CD4-positive, alpha-beta T cell (primary cell): ENCODE measurements around the gene USP14. TPM values are rescaled to one million over a fixed set of nuclear protein-coding genes. Genes with fewer than 3 reads are reported as not detected.

Experiments
- ATAC-seq: fragments of 200-7000 bp; cut with Tn5 transposase; one replicate; pipeline ENCODE4 v1.10.0; 2022; ENCODE audit warnings: mild to moderate bottlenecking; ENCODE audit not compliant: poor library complexity
- CTCF ChIA-PET: fragments of 350-600 bp; sonication (Branson Sonifier 250); formaldehyde crosslinking; loops from one replicate; lab custom pipeline; 2021; ENCODE audit warnings: antibody characterized with exemption, inconsistent platforms; lab: Charles Lee
- POLR2A ChIA-PET: fragments of 350-600 bp; sonication (Branson Sonifier 250); formaldehyde crosslinking; loops from one replicate; lab custom pipeline; 2021; ENCODE audit warnings: antibody characterized with exemption, inconsistent platforms; lab: Charles Lee
- DNase-seq, 14 experiments: peaks; one replicate each; pipeline ENCODE4 v3.0.0-alpha.2; 2013 to 2020; ENCODE audit warnings: mixed read lengths in 2 of 14
- H3K27ac ChIP-seq, 2 donors: one replicate each; pipeline versions ENCODE4 v1.5.1 to v1.7.0; 2013; ENCODE audit warnings: low read length in 2 of 2, low read depth in 1 of 2, mild to moderate bottlenecking in 1 of 2
- H3K27me3 ChIP-seq, 2 experiments: 1 replicate in 1 of 2; 2 replicates in 1 of 2; pipeline versions ENCODE4 v1.6.1 to v1.7.0; 2013; ENCODE audit warnings: low read length in 2 of 2, control low read depth in 1 of 2, mild to moderate bottlenecking in 1 of 2, moderate library complexity in 1 of 2; ENCODE audit not compliant: insufficient read depth in 2 of 2, control insufficient read depth in 1 of 2
- H3K36me3 ChIP-seq: one replicate; pipeline ENCODE4 v1.6.1; 2013; ENCODE audit warnings: low read length, control low read depth; ENCODE audit not compliant: insufficient read depth
- H3K4me1 ChIP-seq: one replicate; pipeline ENCODE4 v1.6.1; 2013; ENCODE audit warnings: low read length, control low read depth; ENCODE audit not compliant: insufficient read depth
- H3K4me3 ChIP-seq: one replicate; pipeline ENCODE4 v1.5.1; 2013; ENCODE audit warnings: mild to moderate bottlenecking, low read length, moderate library complexity
- H3K9me3 ChIP-seq, 2 experiments: 1 replicate in 1 of 2; 2 replicates in 1 of 2; pipeline versions ENCODE4 v1.6.1 to v1.7.0; 2013; ENCODE audit warnings: low read length in 2 of 2, mild to moderate bottlenecking in 2 of 2, control low read depth in 1 of 2, moderate library complexity in 1 of 2; ENCODE audit not compliant: control insufficient read depth in 1 of 2, insufficient read depth in 1 of 2
- H3K27ac Mint-ChIP-seq: one replicate; pipeline ENCODE4 v1.8.0; 2020; ENCODE audit warnings: mixed read lengths
- H3K27me3 Mint-ChIP-seq: one replicate; pipeline ENCODE4 v1.8.0; 2021; ENCODE audit warnings: mixed read lengths
- H3K36me3 Mint-ChIP-seq: one replicate; pipeline ENCODE4 v1.8.0; 2021; ENCODE audit warnings: low read depth, mixed read lengths
- H3K4me1 Mint-ChIP-seq: one replicate; pipeline ENCODE4 v1.8.0; 2021; ENCODE audit warnings: low read depth, mixed read lengths
- H3K4me3 Mint-ChIP-seq: one replicate; pipeline ENCODE4 v1.8.0; 2020; ENCODE audit warnings: mild to moderate bottlenecking, mixed read lengths
- H3K9me3 Mint-ChIP-seq: one replicate; pipeline ENCODE4 v1.8.0; 2020; ENCODE audit warnings: mixed read lengths
- intact Hi-C, 2 experiments: fragments of 100-400 bp; cut with DNase I in 1 of 2; cut with micrococcal nuclease in 1 of 2; formaldehyde crosslinking; loops; one replicate each; pipeline versions ENCODE4 v1.15.1 to v1.9.0; 2023 to 2025; cut with DNase I, micrococcal nuclease
- total RNA-seq, 174 experiments: library from RNA in 2 of 174; stranded (reverse) in 2 of 174; gene quantifications; one replicate each; pipeline ENCODE4 v1.2.3 and lab custom pipeline; 2021 to 2026
- TF ChIP-seq, protein P1 (sequence below): fragments of 200-600 bp; IDR thresholded peaks from one replicate; pipeline ENCODE4 v1.8.0; 2022; ENCODE audit warnings: antibody characterized with exemption, mild to moderate bottlenecking

The USP14 gene
- total RNA-seq, 2 experiments from 2014 or later = 51.3 to 56.2 TPM

DNA sequence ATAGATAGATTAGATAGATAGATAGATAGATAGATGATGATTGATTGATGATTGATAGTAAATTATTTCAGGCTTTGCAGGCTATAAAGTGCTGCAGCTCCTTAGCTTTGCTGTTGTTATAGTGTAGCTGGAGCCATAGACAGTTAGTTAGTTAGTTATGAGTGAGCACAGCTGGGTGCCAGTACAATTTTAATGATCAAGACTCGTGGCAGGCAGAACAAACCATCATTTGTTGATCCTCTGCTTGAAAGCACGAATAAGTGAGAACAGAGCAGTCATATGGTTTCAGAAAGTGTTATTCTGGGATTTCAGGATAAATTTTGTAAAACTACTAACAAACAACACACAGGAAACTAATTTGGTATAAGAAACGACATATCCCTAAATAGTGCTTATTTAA, 55.6 kb downstream of the USP14 start:
- CTCF ChIA-PET = no interaction called here
- H3K4me1 ChIP-seq = no peaks in the 10 kb centered on the region
- peaks cover 87% of the 10 kb centered on the region for H3K36me3 ChIP-seq
- no peaks in the 10 kb centered on the region for H3K27me3 ChIP-seq
- H3K27ac Mint-ChIP-seq = no peak overlapping the region
- H3K9me3 Mint-ChIP-seq = no peaks in the 10 kb centered on the region
- ATAC-seq (no peak), DNase-seq (no peak)
- H3K27ac ChIP-seq = no peak overlapping the region
- H3K9me3 ChIP-seq = no peaks in the 10 kb centered on the region
- no peak overlapping the region for H3K4me3 Mint-ChIP-seq
- H3K27me3 Mint-ChIP-seq = no peaks in the 10 kb centered on the region
- H3K36me3 Mint-ChIP-seq = peaks cover 98% of the 10 kb centered on the region
- TF ChIP-seq, protein P1, sequence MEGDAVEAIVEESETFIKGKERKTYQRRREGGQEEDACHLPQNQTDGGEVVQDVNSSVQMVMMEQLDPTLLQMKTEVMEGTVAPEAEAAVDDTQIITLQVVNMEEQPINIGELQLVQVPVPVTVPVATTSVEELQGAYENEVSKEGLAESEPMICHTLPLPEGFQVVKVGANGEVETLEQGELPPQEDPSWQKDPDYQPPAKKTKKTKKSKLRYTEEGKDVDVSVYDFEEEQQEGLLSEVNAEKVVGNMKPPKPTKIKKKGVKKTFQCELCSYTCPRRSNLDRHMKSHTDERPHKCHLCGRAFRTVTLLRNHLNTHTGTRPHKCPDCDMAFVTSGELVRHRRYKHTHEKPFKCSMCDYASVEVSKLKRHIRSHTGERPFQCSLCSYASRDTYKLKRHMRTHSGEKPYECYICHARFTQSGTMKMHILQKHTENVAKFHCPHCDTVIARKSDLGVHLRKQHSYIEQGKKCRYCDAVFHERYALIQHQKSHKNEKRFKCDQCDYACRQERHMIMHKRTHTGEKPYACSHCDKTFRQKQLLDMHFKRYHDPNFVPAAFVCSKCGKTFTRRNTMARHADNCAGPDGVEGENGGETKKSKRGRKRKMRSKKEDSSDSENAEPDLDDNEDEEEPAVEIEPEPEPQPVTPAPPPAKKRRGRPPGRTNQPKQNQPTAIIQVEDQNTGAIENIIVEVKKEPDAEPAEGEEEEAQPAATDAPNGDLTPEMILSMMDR = no peak
- POLR2A ChIA-PET = no interaction called here
- H3K4me3 ChIP-seq = no peak overlapping the region
- H3K4me1 Mint-ChIP-seq = no peaks in the 10 kb centered on the region
- intact Hi-C loops = no loop called here

DNA sequence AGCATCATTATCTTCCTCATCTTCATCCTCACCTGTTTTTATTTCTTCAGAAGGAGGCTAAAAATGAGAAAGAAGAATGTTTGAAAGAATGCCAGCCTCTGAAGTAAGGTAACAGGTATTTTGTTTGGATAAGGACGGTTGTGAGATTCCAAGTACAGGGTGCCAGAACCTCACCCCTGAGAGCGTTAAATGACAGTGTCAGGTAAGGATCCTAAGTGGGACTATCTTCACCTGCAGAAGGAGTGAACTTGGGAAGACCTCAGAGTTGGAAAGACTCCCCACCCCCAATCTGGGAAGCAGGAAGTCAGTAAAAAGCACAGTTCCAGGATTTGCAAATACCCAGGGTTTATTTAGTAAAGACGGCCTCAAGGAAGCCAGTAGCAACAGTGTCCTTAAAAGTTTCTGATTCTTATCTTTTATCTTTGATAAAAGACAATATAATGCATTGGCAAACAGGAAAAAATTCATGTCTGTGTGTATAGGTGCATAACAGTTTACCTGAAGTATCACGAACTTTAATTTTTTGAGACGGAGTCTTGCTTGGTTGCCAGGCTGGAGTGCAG, 57.2 kb downstream of the USP14 start:
- Histone ChIP-seq H3K4me1 (no peaks in the 10 kb centered on the region), H3K36me3 (peaks cover 72% of the 10 kb centered on the region), H3K9me3 (no peaks in the 10 kb centered on the region), H3K4me3 (no peak overlapping the region), H3K27ac (no peak overlapping the region), H3K27me3 (no peaks in the 10 kb centered on the region)
- Mint-ChIP-seq H3K4me3 (no peak overlapping the region), H3K27me3 (no peaks in the 10 kb centered on the region), H3K4me1 (no peaks in the 10 kb centered on the region), H3K27ac (no peak overlapping the region), H3K9me3 (no peaks in the 10 kb centered on the region), H3K36me3 (peaks cover 90% of the 10 kb centered on the region)
- TF ChIP-seq, protein P1 = no peak
- CTCF ChIA-PET = interaction anchor here (0.9 kb wide), 1 partner anchor 20 kb away, joined by 3 read pairs; no protein-coding TSS in a partner anchor
- DNase-seq (no peak), ATAC-seq (no peak)
- POLR2A ChIA-PET = no interaction called here
- intact Hi-C loops = no loop called here

DNA sequence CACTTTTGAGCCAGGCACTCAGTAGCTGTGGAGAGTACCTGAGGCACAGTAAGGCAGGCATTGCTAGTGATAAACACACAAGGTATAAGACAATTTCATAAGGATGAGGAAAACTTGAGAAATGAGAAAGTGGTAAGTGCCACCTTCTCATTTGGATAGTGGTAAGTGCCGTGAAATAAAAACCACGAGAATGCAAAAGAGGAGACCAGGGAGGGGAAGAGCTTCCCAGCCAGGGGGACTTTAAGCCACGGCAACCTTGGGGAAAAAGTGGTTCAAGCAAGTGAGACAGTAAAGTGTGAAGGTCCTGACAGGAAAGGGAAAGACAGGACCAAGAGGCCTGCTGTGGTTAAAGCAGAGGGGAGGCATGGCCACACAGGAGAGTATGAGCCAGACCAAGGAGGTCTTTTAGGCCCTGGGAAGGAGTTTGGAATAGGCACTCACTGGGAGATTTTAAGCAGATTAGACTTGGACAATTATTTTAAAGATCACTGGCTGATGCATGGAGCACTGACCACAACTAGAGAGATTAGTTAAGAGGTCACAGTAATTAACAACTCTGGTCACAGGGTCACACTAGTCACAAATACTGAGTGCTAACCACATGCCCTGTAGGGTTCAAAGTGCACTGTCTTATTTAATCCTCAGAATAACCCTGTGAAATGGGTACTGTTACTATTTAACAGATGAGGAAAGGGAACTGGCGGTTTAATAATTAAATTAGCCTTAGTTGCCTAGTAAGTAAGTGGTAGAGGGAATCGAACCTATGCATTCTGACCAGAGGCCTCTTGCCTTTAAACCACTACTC, 59.4 kb downstream of the USP14 start:
- Histone ChIP-seq H3K27ac (no peak overlapping the region), H3K36me3 (peaks cover 60% of the 10 kb centered on the region), H3K9me3 (no peaks in the 10 kb centered on the region), H3K27me3 (no peaks in the 10 kb centered on the region), H3K4me3 (no peak overlapping the region), H3K4me1 (no peaks in the 10 kb centered on the region)
- intact Hi-C loops = no loop called here
- TF ChIP-seq, protein P1 = no peak
- no peak for DNase-seq
- CTCF ChIA-PET = no interaction called here
- H3K27me3 Mint-ChIP-seq = no peaks in the 10 kb centered on the region
- H3K4me1 Mint-ChIP-seq = no peaks in the 10 kb centered on the region
- peaks cover 83% of the 10 kb centered on the region for H3K36me3 Mint-ChIP-seq
- no peak for ATAC-seq
- H3K27ac Mint-ChIP-seq = peak overlapping the region; percentile 8
- POLR2A ChIA-PET = no interaction called here
- H3K4me3 Mint-ChIP-seq = no peak overlapping the region
- H3K9me3 Mint-ChIP-seq = no peaks in the 10 kb centered on the region
